IMR-90 (cell line): Measurements from ENCODE around the gene IKBKE. TPM values are rescaled to one million over a fixed set of nuclear protein-coding genes. Genes with fewer than 3 reads are reported as not detected.

ENCODE experiments used
- ATAC-seq: fragments of 200-7000 bp; cut with Tn5 transposase; 2 replicates; pipeline ENCODE4 v1.9.1; 2020; ENCODE audit warnings: low read depth, mild to moderate bottlenecking, moderate library complexity
- BruUV-seq: library from RNA; stranded (reverse); fragments of 400-500 nt; replicated peaks from 2 replicates; lab custom pipeline; 2021; lab: Mats Ljungman, UMichigan
- CTCF ChIA-PET: fragments of 300-600 bp; formaldehyde crosslinking; extraction: SDS; loops from one replicate; lab custom pipeline; 2021; ENCODE audit warnings: antibody characterized with exemption; lab: Yijun Ruan, JAX
- POLR2A ChIA-PET: fragments of 300-600 bp; sonication (Branson Sonifier 250); formaldehyde crosslinking; loops from one replicate; lab custom pipeline; 2022; ENCODE audit warnings: antibody characterized with exemption; ENCODE audit not compliant: unreplicated experiment; lab: Charles Lee
- DNase-seq: peaks from one replicate; pipeline ENCODE4 v3.0.0; 2013
- H2AFZ ChIP-seq: replicated peaks from 2 replicates; pipeline ENCODE3; 2013; ENCODE audit warnings: low read length, mild to moderate bottlenecking; ENCODE audit not compliant: poor library complexity
- H2AK5ac ChIP-seq: 2 replicates; pipeline ENCODE4 v1.6.1; 2013; ENCODE audit warnings: low read depth, low read length, inconsistent platforms
- H2AK9ac ChIP-seq: replicated peaks from 2 replicates; pipeline ENCODE3; 2013; ENCODE audit warnings: mild to moderate bottlenecking, low read depth, low read length, moderate library complexity; ENCODE audit not compliant: poor library complexity
- H2BK120ac ChIP-seq: 2 replicates; pipeline ENCODE4 v1.6.1; 2013; ENCODE audit warnings: low read depth, low read length, inconsistent platforms
- H2BK15ac ChIP-seq: 3 replicates; pipeline ENCODE4 v1.6.1; 2013; ENCODE audit warnings: low read depth, low read length, inconsistent platforms
- H2BK20ac ChIP-seq: 2 replicates; pipeline ENCODE4 v1.6.1; 2013; ENCODE audit warnings: low read depth, mild to moderate bottlenecking, inconsistent platforms, low read length, moderate library complexity
- H2BK5ac ChIP-seq: 2 replicates; pipeline ENCODE4 v1.6.1; 2013; ENCODE audit warnings: mild to moderate bottlenecking, low read depth, low read length, inconsistent platforms; ENCODE audit not compliant: poor library complexity, severe bottlenecking
- H3K14ac ChIP-seq: replicated peaks from 2 replicates; pipeline ENCODE4 v1.6.1; 2013; ENCODE audit warnings: low read depth, low read length, inconsistent platforms
- H3K18ac ChIP-seq: 2 replicates; pipeline ENCODE4 v1.6.1; 2013; ENCODE audit warnings: low read depth, low read length, control low read depth
- H3K23ac ChIP-seq: 2 replicates; pipeline ENCODE4 v1.6.1; 2013; ENCODE audit warnings: low read depth, low read length, inconsistent platforms
- H3K27ac ChIP-seq: 2 replicates; pipeline ENCODE4 v1.5.1; 2013; ENCODE audit warnings: mild to moderate bottlenecking, control low read depth, low read length; ENCODE audit not compliant: insufficient read depth
- H3K27me3 ChIP-seq: 2 replicates; pipeline ENCODE4 v1.6.1; 2013; ENCODE audit warnings: low read length; ENCODE audit not compliant: control insufficient read depth, insufficient read depth
- H3K36me3 ChIP-seq: 2 replicates; pipeline ENCODE4 v1.6.1; 2013; ENCODE audit warnings: low read length, mixed read lengths; ENCODE audit not compliant: control insufficient read depth, insufficient read depth
- H3K4ac ChIP-seq: 2 replicates; pipeline ENCODE4 v1.6.1; 2013; ENCODE audit warnings: low read depth, low read length, inconsistent platforms
- H3K4me1 ChIP-seq: 2 replicates; pipeline ENCODE4 v1.6.1; 2013; ENCODE audit warnings: low read length, mixed read lengths; ENCODE audit not compliant: control insufficient read depth, insufficient read depth
- H3K4me2 ChIP-seq: 2 replicates; pipeline ENCODE4 v1.6.1; 2013; ENCODE audit warnings: low read depth, mild to moderate bottlenecking, control low read depth, low read length, moderate library complexity
- H3K4me3 ChIP-seq: 2 replicates; pipeline ENCODE4 v1.5.1; 2013; ENCODE audit warnings: low read depth, mild to moderate bottlenecking, control low read depth, low read length, moderate library complexity; ENCODE audit not compliant: insufficient read depth
- H3K56ac ChIP-seq: 2 replicates; pipeline ENCODE4 v1.6.1; 2013; ENCODE audit warnings: low read length, inconsistent platforms; ENCODE audit not compliant: insufficient read depth; ENCODE audit errors: extremely low read depth
- H3K79me1 ChIP-seq, 2 experiments: 2 replicates each; pipeline ENCODE4 v1.6.1; 2013; ENCODE audit warnings: low read length in 2 of 2, inconsistent platforms in 1 of 2, low read depth in 1 of 2
- H3K9ac ChIP-seq: 2 replicates; pipeline ENCODE4 v1.6.1; 2013; ENCODE audit warnings: low read depth, low read length, control low read depth
- H3K9me1 ChIP-seq: 2 replicates; pipeline ENCODE4 v1.6.1; 2013; ENCODE audit warnings: low read length, inconsistent platforms; ENCODE audit not compliant: insufficient read depth
- H3K9me3 ChIP-seq: 2 replicates; pipeline ENCODE4 v1.6.1; 2013; ENCODE audit warnings: low read length; ENCODE audit not compliant: control insufficient read depth, insufficient read depth
- H4K20me1 ChIP-seq: 2 replicates; pipeline ENCODE4 v1.6.1; 2013; ENCODE audit warnings: low read length, inconsistent platforms; ENCODE audit not compliant: insufficient read depth
- H4K5ac ChIP-seq: 2 replicates; pipeline ENCODE4 v1.6.1; 2013; ENCODE audit warnings: mild to moderate bottlenecking, low read depth, low read length, control low read depth
- H4K8ac ChIP-seq, 2 experiments: 2 replicates each; pipeline ENCODE4 v1.6.1; 2013; ENCODE audit warnings: low read depth in 2 of 2, low read length in 2 of 2, control low read depth in 1 of 2, inconsistent platforms in 1 of 2
- H4K91ac ChIP-seq: 2 replicates; pipeline ENCODE4 v1.6.1; 2013; ENCODE audit warnings: low read depth, low read length, inconsistent platforms; ENCODE audit not compliant: insufficient read depth
- BHLHE40 ChIP-seq: fragments of 150-350 bp; IDR thresholded peaks from 2 replicates; pipeline ENCODE4 v1.6.1; 2016; ENCODE audit warnings: mild to moderate bottlenecking, low read depth, low read length
- CEBPB ChIP-seq: IDR thresholded peaks from 2 replicates; pipeline ENCODE4 v1.6.1; 2012; ENCODE audit warnings: low read depth, low read length, improper control_type of control experiment
- CHD1 ChIP-seq: IDR thresholded peaks from 2 replicates; pipeline ENCODE4 v1.6.1; 2012; ENCODE audit warnings: low read depth, low read length, improper control_type of control experiment
- FOS ChIP-seq: fragments of 150-350 bp; IDR thresholded peaks from 2 replicates; pipeline ENCODE4 v1.6.1; 2016; ENCODE audit warnings: low read depth, low read length
- MAFK ChIP-seq: IDR thresholded peaks from 2 replicates; pipeline ENCODE4 v1.6.1; 2012; ENCODE audit warnings: low read depth, low read length, improper control_type of control experiment
- MAZ ChIP-seq: IDR thresholded peaks from 2 replicates; pipeline ENCODE4 v1.6.1; 2012; ENCODE audit warnings: low read depth, mild to moderate bottlenecking, low read length, improper control_type of control experiment, moderate library complexity, borderline replicate concordance
- MXI1 ChIP-seq: IDR thresholded peaks from 2 replicates; pipeline ENCODE4 v1.6.1; 2012; ENCODE audit warnings: low read depth, mild to moderate bottlenecking, low read length, moderate library complexity, borderline replicate concordance
- NFE2L2 ChIP-seq: fragments of 150-350 bp; IDR thresholded peaks from 2 replicates; pipeline ENCODE4 v1.6.1; 2016; ENCODE audit warnings: low read depth, mild to moderate bottlenecking, low read length
- POLR2A ChIP-seq: IDR thresholded peaks from 2 replicates; pipeline ENCODE4 v1.6.1; 2012; ENCODE audit warnings: mild to moderate bottlenecking, low read depth, low read length
- RAD21 ChIP-seq: IDR thresholded peaks from 2 replicates; pipeline ENCODE4 v1.6.1; 2012; ENCODE audit warnings: low read length, improper control_type of control experiment
- RFX5 ChIP-seq: IDR thresholded peaks from 2 replicates; pipeline ENCODE4 v1.8.0; 2012; ENCODE audit warnings: low read depth, mild to moderate bottlenecking, low read length, moderate library complexity
- SMC3 ChIP-seq: fragments of 150-350 bp; IDR thresholded peaks from 2 replicates; pipeline ENCODE4 v1.6.1; 2016; ENCODE audit warnings: low read depth, mild to moderate bottlenecking, antibody characterized with exemption, low read length, moderate library complexity
- WGBS, 2 experiments: methylation state at CpG; one replicate each; pipeline versions ENCODE4 v1.1.5 to v1.1.7; 2013; ENCODE audit warnings: missing lambda C conversion rate in 2 of 2; ENCODE audit not compliant: insufficient read length in 1 of 2; ENCODE audit errors: extremely low coverage in 2 of 2; 5-methylcytosine and 5-hydroxymethylcytosine counted together
- dilution Hi-C: fragments of 300-500 bp; cut with HindIII; formaldehyde crosslinking; loops from one replicate; pipeline ENCODE4 v1.14.3; 2018; ENCODE audit warnings: low sequenced_read_pairs; ENCODE audit not compliant: unreplicated experiment
- in situ Hi-C: fragments of 300-500 bp; cut with MboI; formaldehyde crosslinking; loops from 3 replicates; pipeline ENCODE4 v1.14.3; 2019; ENCODE audit warnings: low sequenced_read_pairs, inconsistent platforms, mixed read lengths
- intact Hi-C: fragments of 100-400 bp; cut with micrococcal nuclease; formaldehyde crosslinking; loops from 2 replicates; pipeline ENCODE4 v1.10.0; 2022
- polyA plus RNA-seq, 3 experiments: library from polyadenylated mRNA; depleted of rRNA; stranded (reverse); fragments of >200 nt; gene quantifications; 2 replicates each; pipeline ENCODE4 v1.2.3, GENCODE V29; 2012; ENCODE audit warnings: low replicate concordance in 1 of 3
- total RNA-seq: library from RNA; depleted of rRNA; stranded (reverse); fragments of >200 nt; gene quantifications from 2 replicates; pipeline ENCODE4 v1.2.3, GENCODE V29; 2012
- TF ChIP-seq, protein P1 (sequence below): fragments of 150-350 bp; IDR thresholded peaks from 2 replicates; pipeline ENCODE4 v1.6.1; 2016; ENCODE audit warnings: low read depth, mild to moderate bottlenecking, low read length, moderate library complexity, borderline replicate concordance
- TF ChIP-seq, protein P2 (sequence below): conservative IDR thresholded peaks from 2 replicates; pipeline ENCODE4 v1.5.1; 2012; ENCODE audit warnings: mild to moderate bottlenecking, low read depth, low read length, improper control_type of control experiment

IKBKE gene
- total and polyA plus RNA-seq, 2 of the 4 experiments (the other 2 are of a cell fraction) = 20.3 to 24.0 TPM

DNA sequence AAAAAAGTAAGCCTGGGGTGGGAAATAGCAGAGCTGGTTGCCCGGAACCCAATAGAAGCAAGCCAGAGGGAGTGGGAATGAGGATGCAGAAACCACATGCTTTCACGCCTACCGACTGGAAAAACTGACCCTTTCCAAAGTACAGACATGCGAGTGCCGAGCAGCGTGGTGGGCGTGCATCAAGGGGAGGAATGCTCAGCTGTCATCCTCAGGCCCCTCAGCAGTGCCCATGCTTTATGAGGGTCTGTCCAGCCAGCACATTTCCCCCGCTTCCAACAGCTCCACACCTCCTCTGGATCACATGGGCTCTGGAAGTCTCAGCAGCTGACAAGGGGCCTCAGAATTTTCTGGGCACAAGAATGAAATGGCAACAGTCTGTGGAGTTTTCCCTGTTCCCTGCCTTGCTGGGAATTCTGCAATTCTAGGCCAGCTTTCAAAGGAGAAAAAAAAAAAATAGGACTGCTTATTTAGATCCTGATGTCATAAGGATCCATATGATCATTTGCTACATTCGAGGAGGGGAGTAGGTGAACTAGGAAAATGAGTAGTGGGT lies 19.1 kb upstream of the IKBKE start:
- no peaks in the 10 kb centered on the region for H3K27me3 ChIP-seq
- peaks cover 3% of the 10 kb centered on the region; the same call in 1 of the 2 replicates for H3K4me1 ChIP-seq
- dilution Hi-C loops (no loop called here), intact Hi-C loops (no loop called here), in situ Hi-C loops (no loop called here)
- no peak overlapping the region for H2AK9ac ChIP-seq
- DNase-seq (no peak), ATAC-seq (no peak)
- peaks cover 0 to 3% of the 10 kb centered on the region in 2 experiments; a peak in 1 of 4 replicates for H3K79me1 ChIP-seq
- ChIA-PET POLR2A (no interaction called here), CTCF (no interaction called here)
- H2BK120ac ChIP-seq = no peak overlapping the region
- H4K91ac ChIP-seq = no peak overlapping the region
- H2BK20ac ChIP-seq = no peak overlapping the region
- H2BK5ac ChIP-seq = no peak overlapping the region
- no peak overlapping the region for H3K56ac ChIP-seq
- no peak overlapping the region for H3K27ac ChIP-seq
- WGBS, 2 experiments = no CpG with 5 or more reads among the region's 9 CpGs
- H3K9ac ChIP-seq = no peak overlapping the region
- peaks cover 4% of the 10 kb centered on the region for H3K9me1 ChIP-seq
- no peak overlapping the region for H3K4ac ChIP-seq
- TF ChIP-seq RAD21 (no peak), CEBPB (no peak), POLR2A (no peak), NFE2L2 (no peak), MAFK (no peak), SMC3 (no peak), MAZ (no peak), MXI1 (no peak), FOS (no peak), RFX5 (no peak), BHLHE40 (no peak), CHD1 (no peak)
- TF ChIP-seq, protein P1, sequence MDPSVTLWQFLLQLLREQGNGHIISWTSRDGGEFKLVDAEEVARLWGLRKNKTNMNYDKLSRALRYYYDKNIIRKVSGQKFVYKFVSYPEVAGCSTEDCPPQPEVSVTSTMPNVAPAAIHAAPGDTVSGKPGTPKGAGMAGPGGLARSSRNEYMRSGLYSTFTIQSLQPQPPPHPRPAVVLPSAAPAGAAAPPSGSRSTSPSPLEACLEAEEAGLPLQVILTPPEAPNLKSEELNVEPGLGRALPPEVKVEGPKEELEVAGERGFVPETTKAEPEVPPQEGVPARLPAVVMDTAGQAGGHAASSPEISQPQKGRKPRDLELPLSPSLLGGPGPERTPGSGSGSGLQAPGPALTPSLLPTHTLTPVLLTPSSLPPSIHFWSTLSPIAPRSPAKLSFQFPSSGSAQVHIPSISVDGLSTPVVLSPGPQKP = no peak
- TF ChIP-seq, protein P2, sequence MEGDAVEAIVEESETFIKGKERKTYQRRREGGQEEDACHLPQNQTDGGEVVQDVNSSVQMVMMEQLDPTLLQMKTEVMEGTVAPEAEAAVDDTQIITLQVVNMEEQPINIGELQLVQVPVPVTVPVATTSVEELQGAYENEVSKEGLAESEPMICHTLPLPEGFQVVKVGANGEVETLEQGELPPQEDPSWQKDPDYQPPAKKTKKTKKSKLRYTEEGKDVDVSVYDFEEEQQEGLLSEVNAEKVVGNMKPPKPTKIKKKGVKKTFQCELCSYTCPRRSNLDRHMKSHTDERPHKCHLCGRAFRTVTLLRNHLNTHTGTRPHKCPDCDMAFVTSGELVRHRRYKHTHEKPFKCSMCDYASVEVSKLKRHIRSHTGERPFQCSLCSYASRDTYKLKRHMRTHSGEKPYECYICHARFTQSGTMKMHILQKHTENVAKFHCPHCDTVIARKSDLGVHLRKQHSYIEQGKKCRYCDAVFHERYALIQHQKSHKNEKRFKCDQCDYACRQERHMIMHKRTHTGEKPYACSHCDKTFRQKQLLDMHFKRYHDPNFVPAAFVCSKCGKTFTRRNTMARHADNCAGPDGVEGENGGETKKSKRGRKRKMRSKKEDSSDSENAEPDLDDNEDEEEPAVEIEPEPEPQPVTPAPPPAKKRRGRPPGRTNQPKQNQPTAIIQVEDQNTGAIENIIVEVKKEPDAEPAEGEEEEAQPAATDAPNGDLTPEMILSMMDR = no peak
- H3K4me3 ChIP-seq = no peak overlapping the region
- H3K14ac ChIP-seq = no peak overlapping the region
- no peak overlapping the region for H3K4me2 ChIP-seq
- H4K5ac ChIP-seq = no peak overlapping the region
- H3K18ac ChIP-seq = no peak overlapping the region
- H3K23ac ChIP-seq = no peak overlapping the region
- H4K20me1 ChIP-seq = no peaks in the 10 kb centered on the region
- H3K36me3 ChIP-seq = peaks cover 60% of the 10 kb centered on the region
- H3K9me3 ChIP-seq = no peaks in the 10 kb centered on the region
- H2AK5ac ChIP-seq = no peak overlapping the region
- no peak overlapping the region for H2AFZ ChIP-seq
- BruUV-seq = no TSS peak
- no peak overlapping the region for H4K8ac ChIP-seq
- no peak overlapping the region for H2BK15ac ChIP-seq
